Testis (tissue), 3 donors: ENCODE measurements around the gene KRT74. TPM values are rescaled to one million over a fixed set of nuclear protein-coding genes. Genes with fewer than 3 reads are reported as not detected.

Experiments used
- DNase-seq: peaks from one replicate; pipeline ENCODE4 v3.0.0-alpha.2; 2019
- H3K27ac ChIP-seq, 2 donors: fragments of 200-600 bp; sonication (generic); one replicate each; pipeline ENCODE4 v1.5.1; 2019
- H3K27me3 ChIP-seq: fragments of 200-600 bp; sonication (generic); one replicate; pipeline ENCODE4 v1.5.1; 2019
- H3K36me3 ChIP-seq: fragments of 200-600 bp; sonication (generic); one replicate; pipeline ENCODE4 v1.5.1; 2017; ENCODE audit warnings: low read depth; ENCODE audit errors: missing control alignments
- H3K4me1 ChIP-seq: fragments of 200-600 bp; sonication (generic); one replicate; pipeline ENCODE4 v1.5.1; 2019
- H3K4me3 ChIP-seq, 2 donors: fragments of 200-600 bp; sonication (generic); one replicate each; pipeline ENCODE4 v1.5.1; 2017 to 2019
- H3K9me3 ChIP-seq: fragments of 200-600 bp; sonication (generic); one replicate; pipeline ENCODE4 v1.5.1; 2017
- POLR2A ChIP-seq: fragments of 450-650 bp; IDR thresholded peaks from one replicate; pipeline ENCODE4 v1.6.1; 2017; ENCODE audit warnings: antibody characterized with exemption, mild to moderate bottlenecking, moderate library complexity
- WGBS, 2 donors: methylation state at CpG; one replicate each; pipeline ENCODE4 v1.1.5; 2018; 5-methylcytosine and 5-hydroxymethylcytosine counted together
- intact Hi-C: fragments of 100-400 bp; cut with DNase I; formaldehyde crosslinking; loops from one replicate; pipeline ENCODE4 v1.15.1; 2023; ENCODE audit warnings: low total_unique reads
- polyA plus RNA-seq: library from polyadenylated mRNA; stranded (reverse); fragments of 350-450 nt; fragmentation: Illumina TruSeq; extraction: RNeasy Lipid Tissue Mini Kit (QIAGEN cat#74804); gene quantifications from one replicate; pipeline ENCODE4 v1.2.3, GENCODE V29; 2014; ENCODE audit warnings: low read depth, low replicate concordance; ENCODE audit not compliant: insufficient read depth
- total RNA-seq, 2 donors: library from RNA; depleted of rRNA; stranded (reverse); fragments of >200 nt; gene quantifications; one replicate each; pipeline ENCODE4 v1.2.3, GENCODE V29; 2016
- TF ChIP-seq, protein P1 (sequence below), 3 experiments: fragments of 450-650 bp in 2 of 3; fragments of 200-600 bp in 1 of 3; sonication (generic) in 1 of 3; IDR thresholded peaks; one replicate each; pipeline ENCODE4 v1.5.1; 2016 to 2019; ENCODE audit warnings: antibody characterized with exemption in 3 of 3, mild to moderate bottlenecking in 2 of 3, moderate library complexity in 1 of 3

Gene KRT74
- total and polyA plus RNA-seq, 3 donors from 2014 or later = 0.87 to 3.9 (median 2.2) TPM

DNA sequence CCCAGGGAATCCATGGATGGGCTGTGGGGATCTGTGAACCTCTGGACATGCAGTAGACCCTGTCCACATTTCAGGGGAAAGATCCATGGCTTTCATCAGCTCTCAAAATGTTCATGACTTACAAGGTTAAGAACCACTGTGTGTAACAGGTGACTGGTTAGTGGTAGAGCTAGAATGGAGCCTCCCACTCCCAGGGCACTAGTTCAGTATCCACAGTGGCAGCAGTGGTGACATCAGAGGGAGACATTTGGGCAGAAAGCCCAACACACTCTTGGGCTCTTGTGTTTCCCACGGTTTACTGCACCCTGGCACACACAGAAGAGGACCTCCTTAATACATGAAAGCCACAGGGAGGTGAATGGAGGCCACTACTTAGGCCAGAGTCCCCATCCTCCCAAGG is 9.1 kb downstream of the KRT74 start:
- Histone ChIP-seq H3K4me1 (peaks cover 3% of the 10 kb centered on the region), H3K36me3 (no peaks in the 10 kb centered on the region), H3K27ac (no peak overlapping the region), H3K9me3 (no peaks in the 10 kb centered on the region), H3K4me3 (no peak overlapping the region), H3K27me3 (no peaks in the 10 kb centered on the region)
- no peak for TF ChIP-seq POLR2A
- TF ChIP-seq, protein P1, sequence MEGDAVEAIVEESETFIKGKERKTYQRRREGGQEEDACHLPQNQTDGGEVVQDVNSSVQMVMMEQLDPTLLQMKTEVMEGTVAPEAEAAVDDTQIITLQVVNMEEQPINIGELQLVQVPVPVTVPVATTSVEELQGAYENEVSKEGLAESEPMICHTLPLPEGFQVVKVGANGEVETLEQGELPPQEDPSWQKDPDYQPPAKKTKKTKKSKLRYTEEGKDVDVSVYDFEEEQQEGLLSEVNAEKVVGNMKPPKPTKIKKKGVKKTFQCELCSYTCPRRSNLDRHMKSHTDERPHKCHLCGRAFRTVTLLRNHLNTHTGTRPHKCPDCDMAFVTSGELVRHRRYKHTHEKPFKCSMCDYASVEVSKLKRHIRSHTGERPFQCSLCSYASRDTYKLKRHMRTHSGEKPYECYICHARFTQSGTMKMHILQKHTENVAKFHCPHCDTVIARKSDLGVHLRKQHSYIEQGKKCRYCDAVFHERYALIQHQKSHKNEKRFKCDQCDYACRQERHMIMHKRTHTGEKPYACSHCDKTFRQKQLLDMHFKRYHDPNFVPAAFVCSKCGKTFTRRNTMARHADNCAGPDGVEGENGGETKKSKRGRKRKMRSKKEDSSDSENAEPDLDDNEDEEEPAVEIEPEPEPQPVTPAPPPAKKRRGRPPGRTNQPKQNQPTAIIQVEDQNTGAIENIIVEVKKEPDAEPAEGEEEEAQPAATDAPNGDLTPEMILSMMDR (IDR thresholded peaks at IDR 0.05) = no peak
- intact Hi-C loops = no loop called here
- WGBS, 2 donors = 83 to 89% methylated on average over 1 of the region's 1 CpG
- no peak for DNase-seq

DNA sequence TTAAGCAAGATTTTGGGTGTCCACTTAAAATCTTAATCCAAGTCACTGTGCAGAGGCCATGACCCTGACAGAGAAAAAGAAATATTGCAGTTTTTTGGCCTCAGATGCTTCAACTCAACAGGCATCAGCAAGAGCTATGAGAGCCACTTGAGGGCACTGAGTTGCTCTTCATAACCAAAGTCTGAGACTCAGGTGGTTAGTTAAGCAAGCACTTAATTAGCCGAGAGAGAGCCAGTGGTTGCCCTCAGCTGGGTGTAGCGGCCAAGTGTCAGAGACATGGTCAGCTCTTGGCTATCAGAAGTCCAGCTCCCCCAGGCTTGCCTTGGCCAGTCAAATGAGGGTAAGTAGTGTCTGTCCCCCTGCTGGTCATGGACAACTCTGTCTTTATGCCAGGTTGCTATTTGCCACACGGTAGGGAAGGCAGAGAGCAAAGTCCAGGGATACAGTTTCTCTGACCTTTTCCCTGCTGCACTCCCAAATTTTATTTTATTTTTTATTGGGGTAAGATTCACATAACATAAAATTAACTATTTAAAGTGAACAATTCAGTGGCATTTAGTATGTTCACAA is 11.7 kb downstream of the KRT74 start:
- H3K36me3 ChIP-seq = no peaks in the 10 kb centered on the region
- no peaks in the 10 kb centered on the region for H3K9me3 ChIP-seq
- TF ChIP-seq, protein P1 (IDR thresholded peaks at IDR 0.05) = peak in 1 of 3 experiments; percentile 28
- TF ChIP-seq POLR2A = no peak
- 65 to 79% methylated on average over 3 of the region's 3 CpGs for WGBS, 2 donors
- intact Hi-C loops = no loop called here
- no peak overlapping the region for H3K4me3 ChIP-seq
- no peaks in the 10 kb centered on the region for H3K27me3 ChIP-seq
- H3K4me1 ChIP-seq = no peaks in the 10 kb centered on the region
- no peak overlapping the region for H3K27ac ChIP-seq
- DNase-seq = peak; percentile 26

DNA sequence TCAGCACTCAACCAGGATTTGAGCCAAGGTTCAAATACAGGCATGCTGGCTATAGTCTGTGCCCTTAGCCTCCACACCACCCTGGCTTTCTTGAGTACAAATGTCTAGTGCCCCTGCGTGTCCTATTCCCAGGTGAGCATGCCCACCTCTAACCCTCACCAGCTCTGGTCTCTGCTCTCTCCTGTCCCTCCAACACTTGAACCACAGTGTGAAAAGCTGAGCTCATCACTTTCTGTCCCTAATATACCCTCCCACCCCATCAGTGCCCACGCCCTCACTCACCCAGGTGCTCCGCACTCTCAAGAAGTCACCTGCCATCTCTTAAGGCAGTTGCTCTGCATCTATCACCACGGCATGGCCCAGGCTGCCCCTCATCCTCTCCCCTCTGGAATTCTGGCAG is 13.7 kb downstream of the KRT74 start:
- TF ChIP-seq POLR2A = no peak
- TF ChIP-seq, protein P1 (IDR thresholded peaks at IDR 0.05) = no peak
- Histone ChIP-seq H3K27ac (no peak overlapping the region), H3K36me3 (no peaks in the 10 kb centered on the region), H3K9me3 (no peaks in the 10 kb centered on the region), H3K27me3 (no peaks in the 10 kb centered on the region), H3K4me3 (no peak overlapping the region), H3K4me1 (no peaks in the 10 kb centered on the region)
- intact Hi-C loops = no loop called here
- WGBS, 2 donors = 76 to 94% methylated on average over 4 of the region's 4 CpGs
- DNase-seq = no peak

DNA sequence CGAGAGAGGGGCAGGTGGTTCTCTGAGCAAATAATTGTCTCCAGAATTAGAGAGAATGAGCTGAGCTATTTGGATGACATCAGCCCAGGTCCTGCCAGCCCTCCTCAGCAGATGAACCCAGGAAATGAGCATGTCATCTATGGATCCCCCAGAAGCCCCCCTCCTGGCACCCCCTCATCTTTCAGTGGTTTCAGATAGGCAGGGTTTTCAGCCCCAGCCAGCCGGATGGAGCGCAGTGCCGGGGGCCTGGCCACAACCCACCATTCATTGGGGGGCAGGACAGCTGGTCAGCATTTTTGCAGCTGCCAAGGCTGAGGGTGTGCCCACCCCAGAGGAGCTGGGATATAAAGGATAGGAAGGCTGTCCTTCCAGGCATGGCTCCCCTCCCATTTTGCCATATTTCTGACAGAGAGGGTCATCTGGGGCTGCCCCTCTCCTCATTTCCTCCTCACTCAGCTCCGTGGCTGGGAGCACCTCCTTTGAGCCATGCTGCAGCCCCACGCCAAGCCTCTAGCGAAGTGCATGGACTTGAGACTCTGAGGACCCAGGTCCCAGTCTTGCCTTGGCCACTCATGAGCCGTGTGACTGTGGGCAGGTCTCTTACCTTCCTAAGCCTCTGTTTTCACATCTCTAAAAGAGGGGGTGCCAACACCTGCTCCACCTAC is 14.7 kb downstream of the KRT74 start:
- no peaks in the 10 kb centered on the region for H3K36me3 ChIP-seq
- no peak overlapping the region for H3K4me3 ChIP-seq
- no peaks in the 10 kb centered on the region for H3K27me3 ChIP-seq

More for the DNA sequence above, 14.7 kb downstream of the KRT74 start:
- TF ChIP-seq, protein P1 (IDR thresholded peaks at IDR 0.05) = no peak
- TF ChIP-seq POLR2A = no peak
- 82 to 86% methylated on average over 8 of the region's 8 CpGs for WGBS, 2 donors
- Histone ChIP-seq H3K27ac (no peak overlapping the region), H3K4me1 (no peaks in the 10 kb centered on the region), H3K9me3 (no peaks in the 10 kb centered on the region)
- intact Hi-C loops = no loop called here
- DNase-seq = no peak
